ENCODE measurements around the gene DCK. TPM values are rescaled to one million over a fixed set of nuclear protein-coding genes. Genes with fewer than 3 reads are reported as not detected.
"Not testable (repeated sequence)": the region's sequence is repeated elsewhere in the genome, so short reads cannot be mapped to it uniquely, and the experiment has no call there.

The DCK gene
- total RNA-seq, 1 donor from 2014 or later = 19.6 TPM

GRCh38 chr4:71050809-71051208 is 57.4 kb downstream of the DCK start:
- H3K27ac Mint-ChIP-seq = no peak overlapping the region
- H3K4me1 Mint-ChIP-seq (ENCODE audit: low read depth) = no peaks in the 10 kb centered on the region
- DNase-seq (ENCODE audit: low spot score, unreplicated experiment) = no peak
- H3K4me3 Mint-ChIP-seq (ENCODE audit: low read depth) = no peak overlapping the region
- peaks cover 9% of the 10 kb centered on the region for H3K9me3 Mint-ChIP-seq (ENCODE audit: low read depth)
- TF ChIP-seq CTCF (IDR thresholded peaks at IDR 0.05; ENCODE audit: unreplicated experiment) = no peak
- no peaks in the 10 kb centered on the region for H3K27me3 Mint-ChIP-seq
- peaks cover 2% of the 10 kb centered on the region for H3K36me3 Mint-ChIP-seq (ENCODE audit: insufficient read depth)

- Mint-ChIP-seq H3K9me3 (ENCODE audit: low read depth) (peaks cover 9% of the 10 kb centered on the region), H3K4me3 (ENCODE audit: low read depth) (no peak overlapping the region), H3K36me3 (ENCODE audit: insufficient read depth) (peaks cover 1% of the 10 kb centered on the region), H3K4me1 (ENCODE audit: low read depth) (no peaks in the 10 kb centered on the region), H3K27ac (no peak overlapping the region), H3K27me3 (no peaks in the 10 kb centered on the region)
- DNase-seq (ENCODE audit: low spot score, unreplicated experiment) = no peak
- no peak for TF ChIP-seq CTCF (IDR thresholded peaks at IDR 0.05; ENCODE audit: unreplicated experiment)
Measured at GRCh38 chr4:71052034-71052433, 58.6 kb downstream of the DCK start.

GRCh38 chr4:71052716-71053115 is 59.3 kb downstream of the DCK start:
- no peak overlapping the region for H3K27ac Mint-ChIP-seq
- peaks cover 9% of the 10 kb centered on the region for H3K9me3 Mint-ChIP-seq (ENCODE audit: low read depth)
- peaks cover 1% of the 10 kb centered on the region for H3K36me3 Mint-ChIP-seq (ENCODE audit: insufficient read depth)
- no peak overlapping the region for H3K4me3 Mint-ChIP-seq (ENCODE audit: low read depth)
- no peak for TF ChIP-seq CTCF (IDR thresholded peaks at IDR 0.05; ENCODE audit: unreplicated experiment)
- no peaks in the 10 kb centered on the region for H3K27me3 Mint-ChIP-seq
- DNase-seq (ENCODE audit: low spot score, unreplicated experiment) = no peak
- H3K4me1 Mint-ChIP-seq (ENCODE audit: low read depth) = no peaks in the 10 kb centered on the region

GRCh38 chr4:71053613-71054012 is 60.2 kb downstream of the DCK start:
- not testable (repeated sequence) for H3K4me3 Mint-ChIP-seq (ENCODE audit: low read depth); H3K4me1 Mint-ChIP-seq (ENCODE audit: low read depth); H3K27ac Mint-ChIP-seq; DNase-seq (ENCODE audit: low spot score, unreplicated experiment); H3K36me3 Mint-ChIP-seq (ENCODE audit: insufficient read depth); H3K27me3 Mint-ChIP-seq
- H3K9me3 Mint-ChIP-seq (ENCODE audit: low read depth) = peaks cover 12% of the 10 kb centered on the region

GRCh38 chr4:71059573-71059972 is 66.1 kb downstream of the DCK start:
- not testable (repeated sequence) for H3K9me3 Mint-ChIP-seq (ENCODE audit: low read depth); H3K27me3 Mint-ChIP-seq; H3K4me1 Mint-ChIP-seq (ENCODE audit: low read depth); DNase-seq (ENCODE audit: low spot score, unreplicated experiment); H3K36me3 Mint-ChIP-seq (ENCODE audit: insufficient read depth)
- peak overlapping the region; percentile 90 for H3K27ac Mint-ChIP-seq
- peak overlapping the region; percentile 75 for H3K4me3 Mint-ChIP-seq (ENCODE audit: low read depth)

GRCh38 chr4:71062436-71062835 is 69.0 kb downstream of the DCK start:
- no peak for DNase-seq (ENCODE audit: low spot score, unreplicated experiment)
- Mint-ChIP-seq H3K4me3 (ENCODE audit: low read depth) (no peak overlapping the region), H3K27me3 (no peaks in the 10 kb centered on the region), H3K4me1 (ENCODE audit: low read depth) (peaks cover 7% of the 10 kb centered on the region), H3K9me3 (ENCODE audit: low read depth) (peaks cover 6% of the 10 kb centered on the region), H3K27ac (no peak overlapping the region), H3K36me3 (ENCODE audit: insufficient read depth) (peaks cover 2% of the 10 kb centered on the region)
- TF ChIP-seq CTCF (IDR thresholded peaks at IDR 0.05; ENCODE audit: unreplicated experiment) = no peak
